GM18507 (cell line): Measurements from ENCODE around the gene SCFD2.
"Not testable (repeated sequence)": the region's sequence is repeated elsewhere in the genome, so short reads cannot be mapped to it uniquely, and the experiment has no call there.

Experiments
- DNase-seq: peaks from one replicate; pipeline ENCODE4 v3.0.0; 2011; ENCODE audit warnings: low read depth; ENCODE audit not compliant: insufficient read length; ENCODE audit errors: extremely low spot score
- FAIRE-seq: peaks from 2 replicates; lab custom pipeline; 2011; peaks lifted over from hg19 to GRCh38; lab: Jason Lieb, UNC

Gene SCFD2

GRCh38 chr4:53365486-53366300, at the start of gene SCFD2:
Gene SCFD2 (minus strand): TSS chr4:53366061.
- FAIRE-seq (peak; percentile 98), DNase-seq (peak; percentile 93)

GRCh38 chr4:53409479-53409878, 43.6 kb upstream of the SCFD2 start:
- not testable (repeated sequence) for FAIRE-seq, DNase-seq

- no peak for DNase-seq
- no peak for FAIRE-seq
Observed at GRCh38 chr4:53380221-53380620, 14.4 kb upstream of the SCFD2 start.

GRCh38 chr4:53378171-53378482, 12.3 kb upstream of the SCFD2 start:
- DNase-seq (no peak), FAIRE-seq (peak; percentile 73)

- FAIRE-seq, result peak; percentile 99
Observed at GRCh38 chr4:53377319-53378170, 11.7 kb upstream of the SCFD2 start, which contains the start of gene FIP1L1. Gene FIP1L1 (plus strand): TSS chr4:53377641. CDS start chr4:53377839, 198 bp downstream.

GRCh38 chr4:53376900-53377299, 11.0 kb upstream of the SCFD2 start:
- FAIRE-seq, result no peak
- no peak for DNase-seq

More at GRCh38 chr4:53377319-53378170, 11.7 kb upstream of the SCFD2 start, which contains the start of gene FIP1L1:
- peak; percentile 92 for DNase-seq

GRCh38 chr4:53374777-53375258, 9.0 kb upstream of the SCFD2 start:
- no peak for FAIRE-seq

GRCh38 chr4:53371843-53372521, 6.1 kb upstream of the SCFD2 start:
- no peak for DNase-seq
- FAIRE-seq, result no peak

More at GRCh38 chr4:53374777-53375258, 9.0 kb upstream of the SCFD2 start:
- DNase-seq, result no peak

GRCh38 chr4:53371049-53371448, 5.2 kb upstream of the SCFD2 start:
- FAIRE-seq (no peak), DNase-seq (no peak)

GRCh38 chr4:53367721-53368120, 1.9 kb upstream of the SCFD2 start:
- no peak for DNase-seq
- FAIRE-seq, result no peak

GRCh38 chr4:53366301-53366716, 448 bp upstream of the SCFD2 start:
- DNase-seq (no peak), FAIRE-seq (no peak)

- DNase-seq (no peak), FAIRE-seq (no peak)
Observed at GRCh38 chr4:53365121-53365485, 758 bp downstream of the SCFD2 start.

GRCh38 chr4:53364624-53365023, 1.2 kb downstream of the SCFD2 start:
- FAIRE-seq, result no peak
- no peak for DNase-seq

GRCh38 chr4:53362093-53362492, 3.8 kb downstream of the SCFD2 start:
- FAIRE-seq (no peak), DNase-seq (no peak)

GRCh38 chr4:53361451-53361850, 4.4 kb downstream of the SCFD2 start:
- DNase-seq, result no peak
- no peak for FAIRE-seq

GRCh38 chr4:53355930-53356521, 9.8 kb downstream of the SCFD2 start:
- no peak for FAIRE-seq

GRCh38 chr4:53354012-53354722, 11.7 kb downstream of the SCFD2 start:
- FAIRE-seq (no peak), DNase-seq (no peak)

More at GRCh38 chr4:53355930-53356521, 9.8 kb downstream of the SCFD2 start:
- DNase-seq, result no peak

- DNase-seq (no peak), FAIRE-seq (no peak)
Observed at GRCh38 chr4:53349091-53349491, 16.8 kb downstream of the SCFD2 start.

GRCh38 chr4:53348046-53348445, 17.8 kb downstream of the SCFD2 start:
- DNase-seq, result no peak
- FAIRE-seq, result no peak
